ENCODE results near the gene TAMALIN. TPM values are rescaled to one million over a fixed set of nuclear protein-coding genes. Genes with fewer than 3 reads are reported as not detected.

Gene TAMALIN
- polyA plus RNA-seq, 1 donor from 2014 or later = 6.1 TPM

- Histone ChIP-seq H3K9me2 (ENCODE audit: insufficient read depth, low read length) (no peaks in the 10 kb centered on the region), H4K20me1 (ENCODE audit: insufficient read depth) (peaks cover 41% of the 10 kb centered on the region), H3K4me3 (ENCODE audit: low read length) (no peak overlapping the region), H3K79me2 (replicated peaks; ENCODE audit: insufficient read depth, low read length) (peaks cover 27% of the 10 kb centered on the region), H3K9ac (ENCODE audit: low read length) (no peak overlapping the region), H3K9me3 (ENCODE audit: low read length) (no peaks in the 10 kb centered on the region), H3K27ac (ENCODE audit: low read length) (no peak overlapping the region), H3K27me3 (ENCODE audit: insufficient read depth, low read depth, low read length) (no peaks in the 10 kb centered on the region), H2AFZ (ENCODE audit: low read depth, low read length) (no peak overlapping the region), H3F3A (ENCODE audit: insufficient read depth, low read length, poor library complexity, severe bottlenecking) (no peaks in the 10 kb centered on the region), H3K4me2 (ENCODE audit: low read length) (no peak overlapping the region), H3K36me3 (ENCODE audit: insufficient read depth, low read length) (peaks cover 6% of the 10 kb centered on the region)
- TF ChIP-seq RAD21 (conservative IDR thresholded peaks at IDR 0.05) = no peak
- TF ChIP-seq EP300 (conservative IDR thresholded peaks at IDR 0.05; ENCODE audit: poor library complexity, severe bottlenecking) = no peak
- no peak for TF ChIP-seq CTCF (IDR thresholded peaks at IDR 0.05; ENCODE audit: poor library complexity, severe bottlenecking)
- TF ChIP-seq SMC3 (conservative IDR thresholded peaks at IDR 0.05; ENCODE audit: poor library complexity) = no peak
- no peak for TF ChIP-seq REST (IDR thresholded peaks at IDR 0.05; ENCODE audit: borderline replicate concordance)
- no peak for TF ChIP-seq POLR2AphosphoS5 (IDR thresholded peaks at IDR 0.05)
- TF ChIP-seq EZH2 (IDR thresholded peaks at IDR 0.05; ENCODE audit: borderline replicate concordance, insufficient read depth, low read length, poor library complexity, severe bottlenecking) = no peak
These were observed 32.1 kb upstream of the TAMALIN start for GRCh38 chr12:51974646-51975045.

- H3K36me3 ChIP-seq (ENCODE audit: insufficient read depth, low read length) = peaks cover 6% of the 10 kb centered on the region
- no peaks in the 10 kb centered on the region for H3K27me3 ChIP-seq (ENCODE audit: insufficient read depth, low read depth, low read length)
- H3K27ac ChIP-seq (ENCODE audit: low read length) = no peak overlapping the region
- peaks cover 21% of the 10 kb centered on the region for H3K79me2 ChIP-seq (replicated peaks; ENCODE audit: insufficient read depth, low read length)
- no peak overlapping the region for H3K4me2 ChIP-seq (ENCODE audit: low read length)
- H3F3A ChIP-seq (ENCODE audit: insufficient read depth, low read length, poor library complexity, severe bottlenecking) = no peaks in the 10 kb centered on the region
- no peaks in the 10 kb centered on the region for H3K9me3 ChIP-seq (ENCODE audit: low read length)
- no peak overlapping the region for H2AFZ ChIP-seq (ENCODE audit: low read depth, low read length)
- H3K4me3 ChIP-seq (ENCODE audit: low read length) = no peak overlapping the region
- peaks cover 37% of the 10 kb centered on the region for H4K20me1 ChIP-seq (ENCODE audit: insufficient read depth)
- no peak for TF ChIP-seq EP300 (conservative IDR thresholded peaks at IDR 0.05; ENCODE audit: poor library complexity, severe bottlenecking)
- no peak for TF ChIP-seq EZH2 (IDR thresholded peaks at IDR 0.05; ENCODE audit: borderline replicate concordance, insufficient read depth, low read length, poor library complexity, severe bottlenecking)
- no peak for TF ChIP-seq MXI1 (conservative IDR thresholded peaks at IDR 0.05; ENCODE audit: poor library complexity, severe bottlenecking)
- TF ChIP-seq RAD21 (conservative IDR thresholded peaks at IDR 0.05) = no peak
- TF ChIP-seq SMC3 (conservative IDR thresholded peaks at IDR 0.05; ENCODE audit: poor library complexity) = no peak
- no peak for TF ChIP-seq REST (IDR thresholded peaks at IDR 0.05; ENCODE audit: borderline replicate concordance)
- TF ChIP-seq POLR2AphosphoS5 (IDR thresholded peaks at IDR 0.05) = no peak
- TF ChIP-seq TAF1 (IDR thresholded peaks at IDR 0.05; ENCODE audit: low read depth) = no peak
- no peak for TF ChIP-seq CTCF (IDR thresholded peaks at IDR 0.05; ENCODE audit: poor library complexity, severe bottlenecking)
- no peaks in the 10 kb centered on the region for H3K9me2 ChIP-seq (ENCODE audit: insufficient read depth, low read length)
- no peak overlapping the region for H3K9ac ChIP-seq (ENCODE audit: low read length)
These were observed 31.6 kb upstream of the TAMALIN start for GRCh38 chr12:51975196-51975595.

Data from neural cell (in vitro differentiated cells).